Suprapubic skin (tissue), 4 donors: ENCODE results near the gene PPP2R5A.

Experiments used
- POLR2A ChIP-seq, 2 donors: fragments of 450-650 bp; IDR thresholded peaks; one replicate each; pipeline ENCODE4 v1.6.1; 2017; ENCODE audit warnings: antibody characterized with exemption in 2 of 2, mild to moderate bottlenecking in 2 of 2, moderate library complexity in 2 of 2
- POLR2AphosphoS5 ChIP-seq, 3 donors: sonication (generic); formaldehyde crosslinking; IDR thresholded peaks; one replicate each; pipeline ENCODE4 v1.6.1; 2017; ENCODE audit warnings: antibody characterized with exemption in 3 of 3
- TF ChIP-seq, protein P1 (sequence below), 2 donors: fragments of 200-600 bp in 1 of 2; fragments of 450-650 bp in 1 of 2; sonication (generic) in 1 of 2; IDR thresholded peaks; one replicate each; pipeline ENCODE4 v1.5.1; 2016 to 2019; ENCODE audit warnings: antibody characterized with exemption in 2 of 2, mild to moderate bottlenecking in 1 of 2, moderate library complexity in 1 of 2

DNA sequence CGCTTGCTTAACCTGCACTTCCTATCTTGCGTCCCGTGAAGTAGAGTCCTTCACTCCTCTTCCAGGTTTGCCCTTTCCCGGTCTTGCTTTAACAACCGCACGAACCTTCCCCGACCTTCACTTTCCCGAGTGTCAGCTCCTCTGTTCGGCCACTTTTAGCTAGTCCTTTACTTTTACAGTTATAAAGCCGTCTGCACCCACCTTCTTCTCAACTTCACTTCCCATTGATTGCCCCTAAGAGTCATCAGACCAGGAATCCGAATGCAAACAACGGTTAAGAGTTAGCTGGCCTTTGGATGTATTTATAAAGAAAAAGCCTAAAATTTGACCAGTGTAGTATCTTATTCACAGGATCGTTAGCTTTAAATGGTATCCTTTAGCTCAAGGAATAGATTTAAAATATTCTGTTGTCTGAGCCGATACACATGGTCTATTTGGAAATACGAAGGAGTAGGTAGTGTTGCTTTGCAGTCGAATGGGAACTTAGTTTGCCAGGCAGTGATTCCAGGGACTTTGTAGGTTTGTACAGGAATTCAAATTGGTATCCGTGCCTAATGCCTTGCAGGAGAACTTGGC lies 1.4 kb downstream of the PPP2R5A start:
- TF ChIP-seq, protein P1, sequence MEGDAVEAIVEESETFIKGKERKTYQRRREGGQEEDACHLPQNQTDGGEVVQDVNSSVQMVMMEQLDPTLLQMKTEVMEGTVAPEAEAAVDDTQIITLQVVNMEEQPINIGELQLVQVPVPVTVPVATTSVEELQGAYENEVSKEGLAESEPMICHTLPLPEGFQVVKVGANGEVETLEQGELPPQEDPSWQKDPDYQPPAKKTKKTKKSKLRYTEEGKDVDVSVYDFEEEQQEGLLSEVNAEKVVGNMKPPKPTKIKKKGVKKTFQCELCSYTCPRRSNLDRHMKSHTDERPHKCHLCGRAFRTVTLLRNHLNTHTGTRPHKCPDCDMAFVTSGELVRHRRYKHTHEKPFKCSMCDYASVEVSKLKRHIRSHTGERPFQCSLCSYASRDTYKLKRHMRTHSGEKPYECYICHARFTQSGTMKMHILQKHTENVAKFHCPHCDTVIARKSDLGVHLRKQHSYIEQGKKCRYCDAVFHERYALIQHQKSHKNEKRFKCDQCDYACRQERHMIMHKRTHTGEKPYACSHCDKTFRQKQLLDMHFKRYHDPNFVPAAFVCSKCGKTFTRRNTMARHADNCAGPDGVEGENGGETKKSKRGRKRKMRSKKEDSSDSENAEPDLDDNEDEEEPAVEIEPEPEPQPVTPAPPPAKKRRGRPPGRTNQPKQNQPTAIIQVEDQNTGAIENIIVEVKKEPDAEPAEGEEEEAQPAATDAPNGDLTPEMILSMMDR (IDR thresholded peaks at IDR 0.05) = no peak
- no peak for TF ChIP-seq POLR2A (IDR thresholded peaks at IDR 0.05)
- no peak for TF ChIP-seq POLR2AphosphoS5 (IDR thresholded peaks at IDR 0.05)
